ENCODE data around the gene CEND1.

The CEND1 gene

DNA sequence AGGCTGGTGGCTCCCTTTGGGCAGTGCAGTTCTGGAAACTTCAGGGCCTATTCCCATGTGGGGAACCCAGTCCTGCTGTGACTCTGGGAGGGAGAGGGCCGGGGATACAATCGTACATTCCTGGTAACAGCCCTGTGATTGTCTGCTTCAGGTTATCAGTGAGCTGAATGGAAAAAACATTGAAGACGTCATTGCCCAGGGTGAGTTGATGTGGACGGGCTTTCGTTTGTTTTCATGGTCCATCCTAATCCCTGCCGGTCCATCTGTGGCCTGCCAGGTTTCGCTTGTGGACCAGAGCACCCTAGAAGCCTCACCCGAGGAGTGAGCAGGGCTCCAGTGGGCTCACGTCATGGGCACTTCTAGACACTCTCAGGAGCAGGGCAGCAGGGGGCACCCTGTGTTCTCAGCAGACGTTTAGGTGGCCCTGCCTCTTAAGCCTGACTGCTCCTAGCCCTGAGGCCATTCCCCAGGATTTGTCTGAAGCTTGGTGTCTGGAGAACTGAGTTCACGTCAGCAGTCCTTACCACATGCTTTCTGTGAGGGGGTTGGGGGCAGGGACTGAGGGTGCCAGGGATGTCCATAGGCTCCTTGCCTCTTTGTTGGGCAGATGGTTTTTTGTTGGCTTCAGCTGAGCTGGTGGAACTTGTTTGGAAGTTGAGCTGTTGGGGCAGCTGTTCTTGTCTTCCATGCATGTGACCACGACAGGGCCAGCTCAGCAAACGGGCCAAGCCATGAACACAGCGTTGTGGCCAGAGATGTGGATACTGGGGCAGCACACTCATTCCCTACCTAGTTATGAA is 21.8 kb upstream of the CEND1 start:
- no peak for DNase-seq

- peak in 1 of 4 experiments; percentile 53 for DNase-seq
Observed at GRCh38 chr11:810040-810567, 20.2 kb upstream of the CEND1 start.

DNA sequence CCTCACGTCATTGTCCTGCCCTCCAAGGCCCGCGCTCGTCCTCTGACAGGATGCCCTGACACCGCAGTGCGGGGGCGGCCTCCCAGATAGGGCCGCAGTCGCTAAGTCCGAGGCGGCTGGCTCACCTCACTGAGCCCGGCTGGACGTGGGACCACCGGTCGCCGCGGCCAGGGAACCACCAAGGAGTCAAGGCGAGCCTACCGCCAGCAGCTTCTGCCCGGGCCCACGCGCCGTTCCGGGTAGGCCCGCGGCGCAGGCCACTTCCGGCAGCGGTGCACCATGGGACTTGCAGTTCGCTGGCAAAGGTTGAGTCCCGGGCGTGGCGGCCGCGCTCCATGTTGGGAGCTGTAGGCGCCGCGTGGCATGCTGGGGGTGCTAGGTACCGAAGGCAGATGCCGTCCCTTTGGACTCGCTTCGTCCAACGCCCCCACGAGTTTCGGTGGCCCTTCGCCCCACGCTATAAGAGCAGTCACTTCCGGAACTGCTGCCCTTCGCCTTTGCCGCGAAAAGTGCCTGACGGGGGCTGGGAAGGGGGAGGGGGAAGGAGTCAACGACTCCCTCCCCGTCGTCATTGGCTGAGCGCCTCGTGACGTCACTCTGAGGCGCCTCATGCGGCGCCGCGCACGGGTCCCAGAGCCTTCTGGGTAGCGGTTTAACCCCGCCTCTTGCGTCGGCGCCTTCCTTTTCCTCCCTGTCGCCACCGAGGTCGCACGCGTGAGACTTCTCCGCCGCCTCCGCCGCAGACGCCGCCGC is 19.6 kb upstream of the CEND1 start, which contains the start of gene RPLP2:
RPLP2 (plus strand) TSS at position 681 of the 753 bp plus-strand sequence. CDS start 268 bp downstream, outside the sequence.
- peak; percentile 96 to 98 (median 96) for DNase-seq

DNA sequence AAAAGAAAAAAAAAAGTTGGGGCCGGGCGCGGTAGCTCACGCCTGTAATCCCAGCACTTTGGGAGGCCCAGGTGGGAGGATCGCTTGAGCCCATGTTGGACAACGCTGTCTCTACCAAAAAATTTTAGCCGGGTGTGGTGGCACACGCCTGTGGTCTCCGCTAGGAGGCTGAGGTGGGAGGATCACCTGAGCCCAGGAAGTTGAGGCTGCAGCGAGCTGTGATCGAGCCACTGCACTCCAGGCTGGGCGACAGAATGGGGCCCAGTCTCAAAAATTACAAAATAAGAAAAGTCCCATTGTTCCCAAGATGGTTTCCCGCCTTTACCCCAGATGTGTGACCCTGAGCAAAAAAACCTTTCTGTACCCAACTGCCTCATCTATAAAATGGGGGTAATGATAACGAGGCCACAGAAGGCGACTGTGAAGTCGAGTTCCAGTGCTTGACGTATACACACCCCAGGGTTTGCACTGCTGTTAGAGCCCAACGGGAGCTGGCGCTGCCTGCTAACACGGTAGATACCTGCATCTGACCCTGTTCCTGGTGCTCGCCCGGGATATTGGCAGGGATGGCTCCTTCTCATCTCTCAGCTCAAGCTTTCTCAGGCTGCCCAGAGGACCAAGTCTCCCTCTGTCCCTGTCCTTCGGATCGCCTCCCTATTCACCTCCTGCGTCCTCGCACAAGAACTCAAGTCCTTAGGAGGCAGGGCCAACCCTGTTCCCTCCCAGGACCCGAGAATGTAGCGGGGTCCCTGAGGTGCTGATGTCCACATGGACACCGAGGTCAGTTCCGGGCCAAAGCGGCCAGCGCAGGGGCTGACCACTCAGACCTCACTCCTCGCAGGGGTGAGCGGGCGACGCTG is 18.8 kb upstream of the CEND1 start:
- no peak for DNase-seq

DNA sequence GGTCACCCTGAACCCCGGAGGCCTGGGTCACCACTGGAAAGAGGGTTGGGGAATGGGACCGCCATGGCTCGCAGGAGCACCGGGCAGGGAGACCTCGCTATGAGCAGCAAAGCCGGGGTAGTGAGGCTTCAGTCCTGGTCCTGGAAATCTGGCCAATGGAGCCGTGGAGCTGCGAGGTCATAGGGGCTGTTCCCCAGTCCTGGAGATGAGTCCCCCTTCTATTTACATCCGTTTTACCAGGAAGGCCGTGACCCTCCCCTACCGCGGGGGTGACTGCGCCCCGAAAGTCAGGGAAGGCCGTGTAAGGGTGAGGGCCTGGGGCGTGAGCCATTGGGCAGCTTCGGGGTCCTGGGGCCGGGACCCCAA is 14.7 kb upstream of the CEND1 start:
- no peak for DNase-seq

- DNase-seq: no peak
Observed at GRCh38 chr11:803770-804598, 14.1 kb upstream of the CEND1 start.

DNA sequence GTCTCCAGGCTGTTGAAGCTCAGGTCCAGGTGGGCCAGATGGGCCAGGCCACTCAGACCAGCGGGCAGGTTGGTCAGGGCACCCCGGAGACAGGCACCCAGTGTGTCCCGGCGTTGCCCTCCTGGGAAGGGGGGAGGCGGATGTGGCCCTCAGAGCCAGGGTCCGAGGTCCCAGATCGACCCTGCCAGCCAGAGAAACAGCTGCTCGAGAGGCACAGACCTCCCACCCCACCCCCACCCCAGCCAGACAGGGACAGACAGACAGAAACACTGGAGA is 13.5 kb upstream of the CEND1 start:
- no peak for DNase-seq

GRCh38 chr11:802693-803466 is 13.0 kb upstream of the CEND1 start:
- no peak for DNase-seq

DNA sequence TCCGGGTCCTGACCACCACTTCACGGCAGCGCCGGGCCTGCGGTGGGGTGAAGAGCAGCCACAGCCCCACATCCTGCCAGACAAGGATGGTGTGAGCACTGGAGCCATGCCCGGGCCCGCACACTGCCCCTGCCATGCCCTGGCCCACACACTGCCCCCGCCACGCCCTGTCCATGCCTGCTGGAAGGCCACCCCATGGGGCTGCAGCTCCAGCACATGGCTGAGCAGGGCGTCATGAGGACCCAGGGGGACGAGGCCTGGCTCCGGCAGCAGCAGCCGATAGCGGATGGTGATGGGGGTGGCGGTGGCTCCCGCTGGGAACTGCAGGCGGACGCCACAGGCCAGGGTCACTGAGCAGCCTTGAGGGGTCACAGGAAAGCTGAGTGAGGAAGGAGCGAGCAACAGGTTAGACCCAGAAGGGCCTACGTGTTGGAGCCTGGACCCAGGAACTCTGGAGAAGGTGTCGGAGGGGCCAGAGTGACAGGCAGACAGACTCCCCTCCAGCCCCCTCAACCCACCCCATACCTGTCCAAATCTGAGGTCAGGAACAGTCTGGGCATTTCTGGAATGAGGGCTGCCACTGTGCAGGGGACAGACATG is 12.2 kb upstream of the CEND1 start:
- no peak for DNase-seq

- no peak for DNase-seq
Observed at GRCh38 chr11:801097-801780, 11.3 kb upstream of the CEND1 start.

- DNase-seq: no peak
Observed at GRCh38 chr11:800473-800872, 10.6 kb upstream of the CEND1 start.

DNA sequence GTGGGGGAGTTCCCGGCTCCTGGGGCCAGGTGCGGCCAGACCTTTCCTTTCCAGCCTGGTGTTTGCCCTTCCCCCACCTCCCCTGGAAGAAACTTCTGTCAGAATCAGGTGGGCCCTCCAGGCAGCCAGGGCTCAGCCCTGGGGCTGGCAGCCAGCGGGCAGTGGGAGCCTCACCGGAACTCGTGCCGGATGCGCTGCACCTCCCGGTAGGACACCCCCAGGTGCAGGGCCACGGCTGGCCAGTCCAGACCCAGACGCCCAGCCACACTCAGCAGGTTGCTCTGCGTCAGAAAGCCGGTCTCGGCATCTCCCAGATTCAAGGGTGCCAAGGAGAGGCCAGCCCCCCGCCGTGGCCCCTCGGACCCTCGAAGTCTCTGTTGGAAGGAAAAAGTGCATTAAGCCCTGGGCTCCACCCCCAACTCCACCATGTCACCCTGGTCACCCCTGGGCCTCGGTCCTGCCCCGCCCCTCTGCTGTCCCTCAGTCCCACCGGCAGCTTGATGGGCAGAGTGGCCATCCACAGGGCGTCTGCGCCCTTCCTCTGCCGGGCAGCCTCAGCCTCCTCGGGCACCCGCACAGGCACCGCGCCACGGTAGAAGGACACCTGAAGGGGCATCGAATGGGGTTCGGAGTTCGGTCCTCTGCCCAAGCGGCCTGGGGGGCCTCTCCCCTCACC is 9.9 kb upstream of the CEND1 start:
- no peak for DNase-seq

GRCh38 chr11:798093-798713 is 8.3 kb upstream of the CEND1 start, which contains the start of gene SLC25A22:
SLC25A22 (minus strand) TSS chr11:798281; CDS start chr11:795006, 3,275 bp downstream.
- DNase-seq: peak; percentile 48 to 82 (median 64)

DNA sequence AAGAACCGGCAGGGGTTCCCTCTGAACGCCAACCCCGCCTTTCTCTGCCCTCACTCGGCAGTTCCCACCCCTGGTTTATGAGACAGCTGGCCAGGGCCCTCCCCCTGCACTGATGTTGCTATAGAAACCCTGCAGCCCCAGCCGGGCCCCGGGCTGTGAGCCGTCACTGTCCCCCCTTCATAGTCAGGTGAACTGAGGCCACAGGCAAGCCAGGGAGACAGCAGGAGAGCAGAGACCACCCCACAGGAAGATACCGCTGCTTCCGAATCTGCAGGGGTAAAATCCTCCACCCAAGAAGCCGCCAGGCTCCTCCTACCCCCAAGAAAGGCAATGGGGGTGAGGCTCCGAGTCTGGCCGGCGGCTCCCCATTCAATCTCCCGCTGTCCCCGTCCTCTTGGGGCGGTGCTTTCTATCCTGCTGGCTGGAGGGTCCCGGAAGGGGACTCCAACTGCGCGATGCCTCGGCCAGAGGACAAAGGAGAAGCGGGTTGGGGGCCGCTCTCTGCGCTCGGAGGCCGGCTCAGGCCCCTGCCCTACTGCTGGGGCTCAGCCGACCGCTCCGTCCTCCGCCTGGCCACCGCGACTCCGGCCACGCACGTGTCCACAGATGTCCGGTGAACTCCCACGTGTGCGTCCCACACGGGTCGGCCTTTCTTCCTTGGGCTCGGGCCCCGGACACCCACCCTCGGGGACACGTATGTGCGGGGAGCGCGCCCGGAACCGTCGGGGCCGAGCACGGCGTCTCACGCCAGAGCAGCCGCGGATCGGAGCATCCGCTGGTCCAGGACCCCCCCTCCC is 7.6 kb upstream of the CEND1 start:
- peak; percentile 36 to 69 (median 54) for DNase-seq

GRCh38 chr11:796565-797295 is 6.8 kb upstream of the CEND1 start:
- DNase-seq: no peak

GRCh38 chr11:795634-796564 is 6.0 kb upstream of the CEND1 start:
- DNase-seq: peak; percentile 53 to 75 (median 60)
